ENCODE measurements around the gene PRKAR2B.

The PRKAR2B gene

GRCh38 chr7:107021600-107021999, 22.9 kb upstream of the PRKAR2B start:
- no peak for DNase-seq (ENCODE audit: extremely low spot score)
- POLR2A ChIA-PET = no interaction called here
- TF ChIP-seq LEF1 (IDR thresholded peaks at IDR 0.05; ENCODE audit: borderline replicate concordance) (no peak), ELF4 (IDR thresholded peaks at IDR 0.05) (no peak), ARNT (IDR thresholded peaks at IDR 0.05) (no peak), FOXA1 (IDR thresholded peaks at IDR 0.05) (no peak), CTBP1 (IDR thresholded peaks at IDR 0.05; ENCODE audit: borderline replicate concordance) (no peak), SP1 (IDR thresholded peaks at IDR 0.05) (no peak), FOXK2 (IDR thresholded peaks at IDR 0.05) (no peak), FOXM1 (IDR thresholded peaks at IDR 0.05; ENCODE audit: borderline replicate concordance) (no peak), L3MBTL2 (conservative IDR thresholded peaks at IDR 0.05) (no peak), HDGF (IDR thresholded peaks at IDR 0.05; ENCODE audit: borderline replicate concordance) (no peak), ZNF384 (IDR thresholded peaks at IDR 0.05) (no peak)
- TF ChIP-seq, protein P1, sequence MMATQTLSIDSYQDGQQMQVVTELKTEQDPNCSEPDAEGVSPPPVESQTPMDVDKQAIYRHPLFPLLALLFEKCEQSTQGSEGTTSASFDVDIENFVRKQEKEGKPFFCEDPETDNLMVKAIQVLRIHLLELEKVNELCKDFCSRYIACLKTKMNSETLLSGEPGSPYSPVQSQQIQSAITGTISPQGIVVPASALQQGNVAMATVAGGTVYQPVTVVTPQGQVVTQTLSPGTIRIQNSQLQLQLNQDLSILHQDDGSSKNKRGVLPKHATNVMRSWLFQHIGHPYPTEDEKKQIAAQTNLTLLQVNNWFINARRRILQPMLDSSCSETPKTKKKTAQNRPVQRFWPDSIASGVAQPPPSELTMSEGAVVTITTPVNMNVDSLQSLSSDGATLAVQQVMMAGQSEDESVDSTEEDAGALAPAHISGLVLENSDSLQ (IDR thresholded peaks at IDR 0.05) = no peak
- CTCF ChIA-PET = no interaction called here

- no peak for DNase-seq (ENCODE audit: extremely low spot score)
- CTCF ChIA-PET = no interaction called here
- POLR2A ChIA-PET = no interaction called here
- no peak for TF ChIP-seq BHLHE40 (IDR thresholded peaks at IDR 0.05; ENCODE audit: borderline replicate concordance)
- TF ChIP-seq SP1 (IDR thresholded peaks at IDR 0.05) = no peak
- TF ChIP-seq ELF4 (IDR thresholded peaks at IDR 0.05) = no peak
These were observed 20.9 kb upstream of the PRKAR2B start for GRCh38 chr7:107023522-107024151.

GRCh38 chr7:107024906-107025305, 19.6 kb upstream of the PRKAR2B start:
- POLR2A ChIA-PET = interaction anchor here (0.8 kb wide), 1 partner anchor 113 kb away, joined by 3 read pairs; no protein-coding TSS in a partner anchor
- CTCF ChIA-PET = interaction anchor here (0.6 kb wide), 1 partner anchor 42 kb away, joined by 4 read pairs; no protein-coding TSS in a partner anchor
- DNase-seq (ENCODE audit: extremely low spot score) = no peak
- TF ChIP-seq FOXA1 (IDR thresholded peaks at IDR 0.05) (no peak), FOXM1 (IDR thresholded peaks at IDR 0.05; ENCODE audit: borderline replicate concordance) (no peak), CTBP1 (IDR thresholded peaks at IDR 0.05; ENCODE audit: borderline replicate concordance) (no peak), ELF4 (IDR thresholded peaks at IDR 0.05) (no peak), HDGF (IDR thresholded peaks at IDR 0.05; ENCODE audit: borderline replicate concordance) (no peak), SP1 (IDR thresholded peaks at IDR 0.05) (no peak), SUZ12 (IDR thresholded peaks at IDR 0.05) (no peak), L3MBTL2 (conservative IDR thresholded peaks at IDR 0.05) (no peak), ARNT (IDR thresholded peaks at IDR 0.05) (no peak), TARDBP (IDR thresholded peaks at IDR 0.05) (no peak), LEF1 (IDR thresholded peaks at IDR 0.05; ENCODE audit: borderline replicate concordance) (no peak), BHLHE40 (IDR thresholded peaks at IDR 0.05; ENCODE audit: borderline replicate concordance) (no peak), ZNF384 (IDR thresholded peaks at IDR 0.05) (no peak), FOXK2 (IDR thresholded peaks at IDR 0.05) (no peak), NFRKB (IDR thresholded peaks at IDR 0.05) (no peak)
- TF ChIP-seq, protein P1 (IDR thresholded peaks at IDR 0.05) = no peak

GRCh38 chr7:107025449-107026103, 18.9 kb upstream of the PRKAR2B start:
- no peak for DNase-seq (ENCODE audit: extremely low spot score)
- POLR2A ChIA-PET = no interaction called here
- CTCF ChIA-PET = no interaction called here

GRCh38 chr7:107026166-107026565, 18.3 kb upstream of the PRKAR2B start:
- no peak for DNase-seq (ENCODE audit: extremely low spot score)
- no peak for TF ChIP-seq NFRKB (IDR thresholded peaks at IDR 0.05)
- no peak for TF ChIP-seq FOXK2 (IDR thresholded peaks at IDR 0.05)
- CTCF ChIA-PET = no interaction called here
- POLR2A ChIA-PET = no interaction called here

More at GRCh38 chr7:107025449-107026103, 18.9 kb upstream of the PRKAR2B start:
- no peak for TF ChIP-seq BHLHE40 (IDR thresholded peaks at IDR 0.05; ENCODE audit: borderline replicate concordance)
- TF ChIP-seq LEF1 (IDR thresholded peaks at IDR 0.05; ENCODE audit: borderline replicate concordance) = no peak

DNA sequence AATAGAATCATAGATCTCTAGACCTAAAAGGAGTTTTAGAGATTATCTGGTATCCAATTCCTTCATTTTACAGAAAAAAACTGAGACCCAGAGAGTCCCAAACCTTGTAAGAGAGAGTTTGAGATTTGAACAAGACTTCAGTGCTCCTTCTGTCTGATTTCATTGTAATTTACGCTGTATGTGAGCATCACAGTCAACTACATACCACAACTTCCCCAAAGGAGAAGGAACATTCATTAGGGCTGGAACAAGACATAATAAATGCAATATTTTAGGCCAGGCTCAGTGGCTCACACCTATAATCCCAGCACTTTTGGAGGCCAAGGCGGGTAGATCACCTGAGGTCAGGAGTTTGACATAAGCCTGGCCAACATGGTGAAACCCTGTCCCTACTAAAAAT, 17.3 kb upstream of the PRKAR2B start:
- no peak for DNase-seq (ENCODE audit: extremely low spot score)
- TF ChIP-seq FOXK2 (IDR thresholded peaks at IDR 0.05) (no peak), ARNT (IDR thresholded peaks at IDR 0.05) (no peak), ZNF384 (IDR thresholded peaks at IDR 0.05) (no peak), FOXM1 (IDR thresholded peaks at IDR 0.05; ENCODE audit: borderline replicate concordance) (no peak), TARDBP (IDR thresholded peaks at IDR 0.05) (no peak), NFRKB (IDR thresholded peaks at IDR 0.05) (no peak), BHLHE40 (IDR thresholded peaks at IDR 0.05; ENCODE audit: borderline replicate concordance) (no peak), ELF4 (IDR thresholded peaks at IDR 0.05) (no peak), CTBP1 (IDR thresholded peaks at IDR 0.05; ENCODE audit: borderline replicate concordance) (no peak), LEF1 (IDR thresholded peaks at IDR 0.05; ENCODE audit: borderline replicate concordance) (no peak)
- TF ChIP-seq, protein P1 (IDR thresholded peaks at IDR 0.05) = no peak
- ChIA-PET POLR2A (no interaction called here), CTCF (no interaction called here)

All from HEK293T (cell line).